Adrenal gland (tissue), 19 donors: Measurements from ENCODE around the gene TJP3. TPM values are rescaled to one million over a fixed set of nuclear protein-coding genes. Genes with fewer than 3 reads are reported as not detected.

Source experiments
- DNase-seq, 7 donors: peaks; one replicate each; pipeline ENCODE4 v3.0.0-alpha.2; 2019 to 2020
- H3K27ac ChIP-seq, 5 donors: fragments of 200-600 bp; sonication (generic) in 4 of 5; 1 replicate in 3 of 5; 2 replicates in 2 of 5; pipeline versions ENCODE4 v1.5.1 to v1.8.0; 2016 to 2020; ENCODE audit warnings: mild to moderate bottlenecking in 1 of 5
- H3K27me3 ChIP-seq: fragments of 200-600 bp; 2 replicates; pipeline ENCODE4 v1.8.0; 2021
- H3K36me3 ChIP-seq, 2 donors: fragments of 200-600 bp; replicated peaks in 1 of 2; 1 replicate in 1 of 2; 2 replicates in 1 of 2; pipeline versions ENCODE4 v1.5.1 to v1.8.0; 2018 to 2022
- H3K4me1 ChIP-seq, 2 donors: fragments of 200-600 bp; replicated peaks in 1 of 2; 1 replicate in 1 of 2; 2 replicates in 1 of 2; pipeline versions ENCODE4 v1.5.1 to v1.8.0; 2018 to 2021
- H3K4me3 ChIP-seq, 4 donors: fragments of 200-600 bp; sonication (generic) in 3 of 4; one replicate each; pipeline ENCODE4 v1.5.1; 2016 to 2018
- H3K9me3 ChIP-seq, 3 donors: fragments of 200-600 bp; sonication (generic) in 1 of 3; replicated peaks in 1 of 3; 1 replicate in 2 of 3; 2 replicates in 1 of 3; pipeline versions ENCODE4 v1.5.1 to v1.8.0; 2016 to 2021
- CTCF ChIP-seq, 6 experiments: fragments of 450-650 bp in 4 of 6; fragments of 200-600 bp in 2 of 6; sonication (generic) in 1 of 6; IDR thresholded peaks; 1 replicate in 5 of 6; 2 replicates in 1 of 6; pipeline versions ENCODE4 v1.5.1 to v1.8.0; 2016 to 2021; ENCODE audit warnings: antibody characterized with exemption in 6 of 6, mild to moderate bottlenecking in 2 of 6, moderate library complexity in 1 of 6
- POLR2A ChIP-seq, 2 donors: fragments of 450-650 bp; IDR thresholded peaks; one replicate each; pipeline ENCODE4 v1.6.1; 2017; ENCODE audit warnings: antibody characterized with exemption in 2 of 2, mild to moderate bottlenecking in 2 of 2, moderate library complexity in 1 of 2
- WGBS, 4 donors: extraction: QIAGEN DNeasy Blood & Tissue Kit in 2 of 4; methylation state at CpG; one replicate each; pipeline versions ENCODE4 v1.1.5 to v1.1.7; 2013 to 2017; 5-methylcytosine and 5-hydroxymethylcytosine counted together
- intact Hi-C, 2 donors: fragments of 100-400 bp; cut with DNase I; formaldehyde crosslinking; loops; one replicate each; pipeline versions ENCODE4 v1.14.1 to v1.15.0; 2022 to 2023
- long read RNA-seq, 10 donors: library from polyadenylated mRNA in 3 of 10; unstranded in 2 of 10; stranded (forward) in 1 of 10; transcript quantifications; one replicate each; pipeline ENCODE4 v2.0.0 and lab custom pipeline, GENCODE V29; 2021 to 2026
- polyA plus RNA-seq, 3 donors: library from polyadenylated mRNA; stranded (reverse); fragments of 200-250 nt in 2 of 3; fragments of 350-450 nt in 1 of 3; fragmentation: Illumina TruSeq in 1 of 3; extraction: RNeasy Lipid Tissue Mini Kit (QIAGEN cat#74804) in 1 of 3; gene quantifications; one replicate each; pipeline ENCODE4 v1.2.3, GENCODE V29; 2013 to 2014
- total RNA-seq, 9 donors: library from RNA; depleted of rRNA in 4 of 9; stranded (reverse); fragments of >200 nt in 4 of 9; fragments of 120-200 nt in 1 of 9; fragmentation: NEBNext Ultra II Directional in 1 of 9; extraction: Animal tissue kit (Norgen Biotek cat#: 25700) in 1 of 9; gene quantifications; one replicate each; pipeline versions ENCODE4 v1.1.0 to v1.2.4, GENCODE V29; 2013 to 2023
- donor health status: healthy with polysubstance abuse.
- donor health status: Bipolar disorder and iron deficiency.
- donor health status: DM: yes; HTN: yes; CAD: no.
- donor health status: DM: no; HTN: no; CAD: no.
- donor health status: DM: no; HTN: no; CAD: no.
- donor health status: DM: yes; HTN: yes; CAD: no.

Gene TJP3
- 1 to 10 TPM in 1 of 9 donors, under 1 TPM in 4, not detected in 4; 0.14 to 2.5 (median 0.27) TPM for total RNA-seq
- polyA plus RNA-seq: under 1 TPM in 1 of 3 donors, not detected in 2; 0.07 TPM
- long read RNA-seq, donor 1: 0 reads
- long read RNA-seq, donor 2: 0 reads
- long read RNA-seq, donor 3: 0 reads
- long read RNA-seq, donor 4: 0 reads
- long read RNA-seq, donor 5: 0 reads
- long read RNA-seq, donor 6: 0 reads
- long read RNA-seq, donor 7: 0 reads
- long read RNA-seq, donor 8: 0 reads
- long read RNA-seq, donor 9: 0 reads
- long read RNA-seq, donor 10: 0 reads

- TF ChIP-seq POLR2A (IDR thresholded peaks at IDR 0.05): no peak
- TF ChIP-seq CTCF (IDR thresholded peaks at IDR 0.05): no peak
- WGBS, 4 donors: 12 to 41% (median 28%) methylated on average over 4 to 24 of the region's 24 CpGs
- peak in 5 of 7 donors; percentile 24 to 45 (median 40) for DNase-seq
- Histone ChIP-seq H3K27me3 (peaks cover 17% of the 10 kb centered on the region), H3K4me1 (no peaks in the 10 kb centered on the region), H3K4me3 (no peak within 1 kb of the TSS), H3K9me3 (no peaks in the 10 kb centered on the region), H3K27ac (no peak within 1 kb of the TSS), H3K36me3 (no peaks in the 10 kb centered on the region)
- intact Hi-C loops: no loop called here
These were observed at the start of gene TJP3 for GRCh38 chr19:3708207-3708931. Gene TJP3 (plus strand): TSS chr19:3708384. CDS start chr19:3728433, 20,049 bp downstream.

DNA sequence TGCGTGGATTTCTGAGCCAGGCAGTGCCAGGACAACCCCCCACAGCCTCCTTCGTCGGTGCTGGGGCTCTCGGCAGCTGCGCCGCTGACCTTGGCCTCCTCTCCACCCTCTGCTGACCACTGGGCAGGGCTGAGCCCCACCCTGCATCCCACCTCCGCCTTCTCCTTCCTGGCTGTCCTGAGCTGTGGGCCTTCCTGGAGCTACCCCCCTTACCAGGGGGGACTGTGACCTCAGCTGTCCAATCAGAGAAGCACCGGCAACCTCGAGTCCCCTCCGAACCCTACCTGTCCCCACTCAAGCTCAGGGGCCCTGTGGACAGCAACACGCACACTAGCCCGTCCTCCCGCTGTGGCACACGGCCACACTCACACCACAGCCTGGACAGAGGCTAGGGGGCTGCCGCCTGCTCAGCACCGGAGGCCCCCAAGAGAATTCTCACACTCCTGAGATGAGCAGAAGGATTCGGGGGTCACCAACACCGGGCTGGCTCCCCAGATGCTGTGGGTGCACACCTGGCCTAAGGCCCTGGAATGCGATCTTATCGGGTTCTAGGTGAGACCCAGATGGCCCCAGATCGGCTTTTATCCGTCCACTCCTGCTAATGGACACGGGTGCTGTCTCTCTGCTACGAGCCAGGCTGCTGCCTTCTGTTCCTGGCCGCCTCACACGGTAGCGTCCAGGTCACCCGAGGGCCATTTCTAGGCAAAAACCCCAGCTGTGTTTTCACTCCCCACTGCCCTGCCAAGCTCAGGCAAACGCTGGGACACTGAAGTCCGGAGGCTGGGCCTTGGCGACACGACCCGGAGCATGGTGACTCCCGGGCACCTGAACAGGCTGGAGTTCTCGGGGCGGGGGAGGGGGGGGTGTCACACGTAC is 49.1 kb upstream of the TJP3 start:
- DNase-seq: no peak
- H3K4me1 ChIP-seq: no peaks in the 10 kb centered on the region
- H3K9me3 ChIP-seq: no peaks in the 10 kb centered on the region
- intact Hi-C loops: no loop called here
- H3K36me3 ChIP-seq: peaks cover 0 to 61% of the 10 kb centered on the region in 2 donors
- TF ChIP-seq POLR2A (IDR thresholded peaks at IDR 0.05) (no peak), CTCF (IDR thresholded peaks at IDR 0.05) (no peak)
- H3K27ac ChIP-seq: no peak overlapping the region
- H3K4me3 ChIP-seq: no peak overlapping the region
- 89 to 97% (median 90%) methylated on average over 24 to 37 of the region's 37 CpGs for WGBS, 4 donors
- no peaks in the 10 kb centered on the region for H3K27me3 ChIP-seq

- no peak overlapping the region for H3K27ac ChIP-seq
- H3K36me3 ChIP-seq: peaks cover 0 to 65% of the 10 kb centered on the region in 2 donors
- no peaks in the 10 kb centered on the region for H3K27me3 ChIP-seq
- H3K4me1 ChIP-seq: no peaks in the 10 kb centered on the region
- no peaks in the 10 kb centered on the region for H3K9me3 ChIP-seq
- 90 to 98% (median 93%) methylated on average over 17 to 22 of the region's 22 CpGs for WGBS, 4 donors
- TF ChIP-seq CTCF (IDR thresholded peaks at IDR 0.05) (no peak), POLR2A (IDR thresholded peaks at IDR 0.05) (no peak)
- DNase-seq: no peak
- intact Hi-C loops: no loop called here
- no peak overlapping the region for H3K4me3 ChIP-seq
These were observed 48.5 kb upstream of the TJP3 start for GRCh38 chr19:3659746-3660112.
